ENCODE measurements around the gene FAM135A.
"Not testable (repeated sequence)": the region's sequence is repeated elsewhere in the genome, so short reads cannot be mapped to it uniquely, and the experiment has no call there.

The FAM135A gene

DNA sequence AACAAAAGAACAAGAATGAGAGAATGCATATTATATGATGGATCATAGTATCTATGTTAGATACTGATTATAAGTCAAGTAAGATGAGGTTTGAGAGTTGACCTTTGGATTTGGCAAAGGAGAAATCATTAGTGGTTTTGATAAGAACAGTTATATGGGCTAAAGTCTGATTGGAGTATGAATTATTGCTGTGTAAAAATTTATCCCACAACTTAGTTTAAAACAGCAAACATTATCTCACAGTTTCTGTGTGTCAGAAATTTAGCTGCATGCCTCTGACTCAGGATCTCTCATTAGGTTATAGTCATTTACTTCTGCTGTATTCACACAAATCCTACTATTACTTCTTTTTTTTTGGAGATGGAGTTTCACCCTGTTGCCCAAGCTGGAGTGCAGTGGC is 56.7 kb downstream of the FAM135A start:
- no peak for DNase-seq

DNA sequence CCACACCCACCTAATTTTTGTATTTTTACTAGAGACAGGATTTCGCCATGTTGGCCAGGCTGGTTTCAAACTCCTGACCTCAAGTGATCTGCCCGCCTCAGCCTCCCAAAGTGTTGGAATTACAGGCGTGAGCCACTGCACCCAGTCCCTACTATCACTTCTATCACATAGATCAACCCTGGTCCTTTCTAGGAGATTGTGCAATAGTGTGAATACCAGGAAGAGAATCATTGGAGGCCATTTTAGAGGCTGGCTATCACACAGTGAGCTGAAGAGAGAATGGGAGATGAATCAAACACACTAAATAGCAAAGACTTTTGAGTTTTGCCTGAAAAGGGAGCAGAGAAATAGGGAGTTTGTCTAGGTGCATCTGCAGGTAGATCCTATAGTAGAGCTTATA is 57.2 kb downstream of the FAM135A start:
- DNase-seq, result not testable (repeated sequence)

DNA sequence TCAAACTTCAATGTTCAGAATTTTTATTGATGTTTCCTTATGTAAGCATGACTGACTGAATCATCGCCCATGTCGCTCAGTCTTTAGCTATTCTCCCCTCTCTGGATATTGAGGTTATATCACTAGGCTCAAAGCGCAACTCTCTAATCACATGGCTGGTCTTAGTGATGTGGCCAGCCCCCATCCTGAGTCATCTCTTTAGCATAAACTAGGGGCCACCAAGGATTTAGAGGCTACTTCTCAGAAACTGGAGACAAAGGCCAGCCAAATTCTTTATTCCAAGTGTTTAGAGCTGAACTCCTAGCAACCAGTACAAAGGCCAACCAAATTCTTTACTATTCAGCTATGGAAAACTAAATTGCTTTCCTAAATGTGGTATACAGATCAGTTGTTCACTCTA is 61.4 kb downstream of the FAM135A start:
- no peak for DNase-seq

DNA sequence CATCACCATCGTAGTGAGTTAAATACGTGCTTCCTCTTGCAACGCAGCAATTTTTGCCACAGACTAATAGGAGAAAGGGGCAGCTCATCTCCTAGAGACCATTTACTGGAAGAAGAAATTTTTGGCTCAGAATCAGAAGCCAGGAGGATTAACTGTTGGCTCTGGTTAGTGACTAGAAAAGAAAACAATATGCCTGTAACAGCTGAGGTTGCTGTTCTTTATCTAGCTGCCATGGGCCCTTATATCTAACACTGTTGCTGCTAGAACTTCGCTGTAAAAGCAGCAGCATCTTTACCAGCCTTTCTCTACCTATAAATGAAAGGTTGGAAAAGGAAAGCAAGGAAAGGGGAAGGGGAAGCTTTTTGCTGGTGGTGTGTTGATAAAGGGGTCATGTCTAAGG is 65.9 kb downstream of the FAM135A start:
- no peak for DNase-seq

DNA sequence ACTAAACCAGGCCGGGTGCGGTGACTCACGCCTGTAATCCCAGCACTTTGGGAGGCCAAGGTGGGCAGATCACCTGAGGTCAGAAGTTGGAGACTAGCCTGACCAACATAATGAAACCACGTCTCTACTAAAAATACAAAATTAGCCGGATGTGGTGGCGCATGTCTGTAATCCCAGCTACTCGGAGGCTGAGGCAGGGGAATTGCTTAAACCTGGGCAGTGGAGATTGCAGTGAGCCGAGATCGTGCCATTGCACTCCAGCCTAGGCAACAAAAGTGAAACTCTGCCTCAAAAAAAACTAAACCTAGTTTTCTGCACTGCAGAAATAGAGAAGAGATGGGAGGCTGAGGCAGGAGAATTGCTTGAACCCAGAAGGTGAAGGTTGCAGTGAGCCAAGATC is 73.3 kb downstream of the FAM135A start:
- not testable (repeated sequence) for DNase-seq

DNA sequence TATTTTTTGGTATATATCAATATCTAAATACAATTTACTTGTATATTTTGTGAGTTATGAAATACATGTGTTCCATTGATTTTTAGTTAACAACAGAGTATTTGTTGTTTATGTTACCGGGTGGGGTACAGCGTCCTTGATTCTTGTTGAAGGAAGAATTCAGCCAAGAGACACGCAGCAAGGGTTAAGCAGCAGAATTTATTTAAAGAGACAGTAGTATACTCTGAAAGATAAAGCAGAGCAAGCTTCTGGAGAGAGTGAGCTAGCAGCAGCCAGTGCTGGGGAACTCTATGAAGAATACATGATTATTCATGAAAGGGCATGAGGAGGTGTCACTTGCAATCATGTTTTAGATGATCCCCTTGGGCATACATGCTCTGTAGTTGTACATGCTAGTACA is 76.1 kb downstream of the FAM135A start:
- DNase-seq, result no peak

DNA sequence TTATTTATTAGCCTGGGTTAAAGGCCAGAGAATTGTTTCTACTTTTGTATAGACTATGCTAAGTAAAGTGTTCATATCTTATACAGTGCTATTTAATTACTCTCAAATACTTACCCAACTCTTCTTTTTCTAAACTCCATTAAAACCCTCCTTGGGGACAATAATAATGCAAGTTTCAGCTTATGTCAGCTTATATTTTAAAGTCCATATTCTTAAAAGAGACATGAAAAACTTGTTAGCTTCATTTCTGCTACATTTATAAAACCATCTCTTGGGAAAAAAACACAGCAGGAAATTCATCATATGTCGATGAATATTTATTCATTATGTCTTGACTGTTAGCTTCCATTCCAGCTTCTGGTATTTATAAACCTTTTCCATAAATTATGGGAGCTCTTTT is 81.5 kb downstream of the FAM135A start:
- no peak for DNase-seq

DNA sequence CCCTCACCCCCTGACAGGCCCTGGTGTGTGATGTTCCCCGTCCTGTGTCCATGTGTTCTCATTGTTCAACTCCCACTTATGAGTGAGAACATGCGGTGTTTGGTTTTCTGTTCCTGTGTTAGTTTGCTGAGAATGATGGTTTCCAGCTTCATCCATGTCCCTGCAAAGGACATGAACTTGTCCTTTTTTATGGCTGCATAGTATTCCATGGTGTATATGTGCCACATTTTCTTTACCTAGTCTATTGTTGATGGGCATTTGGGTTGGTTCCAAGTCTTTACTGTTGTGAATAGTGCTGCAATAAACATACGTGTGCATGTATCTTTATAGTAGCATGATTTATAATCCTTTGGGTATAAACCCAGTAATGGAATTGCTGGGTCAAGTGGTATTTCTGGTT is 82.5 kb downstream of the FAM135A start:
- not testable (repeated sequence) for DNase-seq

DNA sequence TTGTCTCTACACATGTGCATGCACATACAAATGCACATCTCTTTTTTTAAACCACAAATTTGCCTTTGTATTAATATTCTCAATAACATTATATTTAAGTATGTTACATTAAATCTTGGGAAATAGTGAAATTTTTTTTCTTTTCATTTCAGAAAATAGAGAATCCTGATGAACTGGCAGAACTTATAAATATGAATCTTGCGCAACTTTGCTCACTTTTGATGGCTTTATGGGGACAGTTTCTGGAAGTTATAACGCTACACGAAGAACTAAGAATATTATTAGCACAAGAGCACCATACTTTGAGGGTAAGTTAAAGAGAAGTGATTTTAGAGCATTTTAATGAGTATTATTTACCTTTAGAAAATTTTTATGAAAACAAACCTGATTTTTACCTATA is 89.2 kb downstream of the FAM135A start:
- DNase-seq, result no peak

DNA sequence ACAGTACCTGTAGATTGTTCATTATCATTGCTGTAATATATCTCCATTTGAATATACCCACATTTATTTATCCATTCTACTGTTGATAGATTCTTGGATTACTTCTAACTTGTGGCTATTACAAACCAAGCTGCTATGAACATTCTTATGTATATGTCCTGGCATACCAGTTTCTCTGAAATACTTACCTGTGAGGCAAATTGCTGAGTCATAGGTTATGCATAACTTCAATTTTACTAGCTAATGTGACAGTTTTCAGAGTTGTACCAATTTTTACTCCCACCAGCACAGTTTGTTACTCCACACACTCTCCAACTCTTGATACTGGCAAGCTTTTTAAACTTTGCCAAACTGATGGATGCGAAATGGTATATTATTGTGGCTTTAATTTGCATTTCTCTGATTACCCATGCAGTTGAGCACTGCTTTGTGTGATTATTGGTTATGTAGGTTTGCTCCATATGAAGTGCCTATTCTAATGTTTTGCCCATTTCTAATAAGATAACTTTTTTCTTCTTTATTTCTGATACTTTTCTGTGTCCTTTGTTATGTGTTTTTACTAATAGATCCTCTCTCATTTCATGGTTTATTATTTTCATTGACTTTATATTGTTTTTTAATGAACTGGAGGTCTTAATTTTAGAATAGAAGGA is 90.6 kb downstream of the FAM135A start:
- no peak for DNase-seq

DNA sequence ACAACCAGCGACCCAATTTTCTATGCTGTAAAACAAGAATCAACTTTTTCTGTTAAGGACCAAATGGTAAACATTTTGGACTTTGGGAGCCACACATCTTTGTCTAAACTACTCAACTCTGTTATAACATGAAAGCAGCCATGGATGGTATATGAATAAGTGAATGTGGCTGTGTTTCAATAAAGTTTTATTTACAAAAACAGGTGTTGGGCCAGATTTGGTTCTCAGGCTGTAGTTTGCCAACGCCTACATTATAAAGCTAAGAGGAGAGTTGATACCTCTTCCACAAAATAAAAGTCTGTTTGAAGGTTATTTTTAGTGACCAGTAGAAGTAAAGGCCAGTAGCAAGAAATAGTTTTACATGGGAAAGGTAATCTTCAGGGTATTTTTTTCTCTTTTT is 93.0 kb downstream of the FAM135A start:
- DNase-seq, result no peak

DNA sequence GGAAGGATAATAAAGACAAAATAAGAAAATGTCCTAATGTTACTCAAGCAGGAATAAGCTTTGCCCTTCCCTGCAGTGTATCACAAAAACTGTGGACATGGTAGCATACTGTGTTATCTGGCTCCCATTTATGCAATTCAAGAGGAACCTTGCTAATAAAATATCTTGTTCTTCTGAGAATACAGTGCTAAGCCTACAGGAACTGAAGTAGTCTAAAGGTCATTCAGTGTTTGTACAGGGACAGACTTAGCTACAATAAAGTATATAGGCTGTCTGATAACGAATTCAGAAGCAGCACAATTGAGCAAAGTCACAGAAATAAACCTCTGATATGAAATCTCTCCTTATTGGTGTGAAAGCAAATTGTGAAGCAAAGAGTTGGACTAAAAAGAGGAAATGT is 93.9 kb downstream of the FAM135A start:
- DNase-seq, result no peak

DNA sequence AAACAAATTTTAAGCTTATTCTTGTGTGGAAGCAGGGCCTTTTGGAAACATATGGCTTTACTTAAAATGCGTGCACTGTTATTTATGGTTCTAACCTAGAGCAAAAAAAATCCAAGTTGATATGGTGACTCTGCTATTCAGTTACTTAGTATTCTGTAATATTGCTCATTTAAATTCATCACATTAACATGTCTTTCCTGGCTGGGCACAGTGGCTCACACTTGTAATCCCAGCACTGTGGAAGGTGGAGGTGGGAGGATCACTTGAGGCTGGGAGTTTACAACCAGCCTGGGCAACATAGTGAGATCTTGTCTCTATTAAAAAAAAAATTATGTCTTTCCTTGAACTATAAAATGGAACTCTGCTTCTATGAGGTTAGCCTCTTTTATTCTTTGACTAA is 95.6 kb downstream of the FAM135A start:
- DNase-seq, result no peak

DNA sequence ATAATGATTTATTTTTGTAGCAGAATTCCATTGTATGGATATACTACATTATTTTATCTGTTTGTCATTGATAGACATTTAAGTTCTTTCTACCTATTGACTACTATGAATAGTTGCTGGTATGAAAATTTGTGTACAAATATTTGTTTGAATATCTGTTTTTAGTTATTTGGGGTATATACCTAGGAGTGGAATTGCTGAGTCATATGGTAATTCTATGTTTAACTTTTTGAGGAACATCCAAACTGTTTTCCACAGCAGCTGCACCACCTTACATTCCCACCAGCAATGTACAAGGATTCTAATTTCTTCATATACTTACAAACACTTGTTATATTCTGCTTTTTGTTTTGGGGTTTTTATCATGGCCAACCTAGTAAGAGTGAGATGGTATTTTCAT is 97.3 kb downstream of the FAM135A start:
- no peak for DNase-seq

DNA sequence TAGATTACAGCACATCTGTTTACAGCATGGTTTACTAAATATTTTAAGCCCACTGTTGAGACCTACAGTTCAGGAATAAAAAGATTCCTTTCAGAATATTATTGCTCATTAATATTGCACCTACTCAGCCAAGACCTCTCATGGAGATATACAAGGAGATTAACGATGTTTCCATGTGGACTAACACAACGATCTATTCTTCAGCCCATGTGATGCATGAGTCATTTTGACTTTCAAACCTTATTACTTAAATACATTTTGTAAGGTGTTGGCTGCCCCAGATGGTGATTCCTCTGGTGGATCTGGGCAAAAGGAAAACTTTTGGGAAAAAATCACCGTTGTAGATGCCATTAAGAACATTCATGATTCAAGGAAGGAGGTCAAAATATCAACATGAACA is 105.4 kb downstream of the FAM135A start:
- no peak for DNase-seq

DNA sequence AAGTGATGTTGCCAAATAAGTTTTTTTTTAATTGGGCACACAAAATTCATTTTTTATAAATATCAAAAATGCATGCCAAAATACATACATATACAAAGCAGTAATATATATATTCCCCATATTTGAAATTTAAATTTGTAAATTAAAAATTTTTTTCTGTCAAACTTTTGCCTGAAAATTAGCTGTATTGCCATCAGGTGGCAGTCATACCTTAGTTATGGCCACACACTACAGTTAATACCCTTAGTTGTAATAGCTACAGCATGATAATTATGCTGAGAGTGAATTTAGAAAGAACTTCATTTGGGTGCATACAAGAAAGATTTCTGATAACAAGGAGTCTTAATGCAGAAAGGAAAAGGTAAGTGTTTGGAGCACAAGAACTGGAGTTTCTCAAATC is 107.3 kb downstream of the FAM135A start:
- DNase-seq, result no peak

DNA sequence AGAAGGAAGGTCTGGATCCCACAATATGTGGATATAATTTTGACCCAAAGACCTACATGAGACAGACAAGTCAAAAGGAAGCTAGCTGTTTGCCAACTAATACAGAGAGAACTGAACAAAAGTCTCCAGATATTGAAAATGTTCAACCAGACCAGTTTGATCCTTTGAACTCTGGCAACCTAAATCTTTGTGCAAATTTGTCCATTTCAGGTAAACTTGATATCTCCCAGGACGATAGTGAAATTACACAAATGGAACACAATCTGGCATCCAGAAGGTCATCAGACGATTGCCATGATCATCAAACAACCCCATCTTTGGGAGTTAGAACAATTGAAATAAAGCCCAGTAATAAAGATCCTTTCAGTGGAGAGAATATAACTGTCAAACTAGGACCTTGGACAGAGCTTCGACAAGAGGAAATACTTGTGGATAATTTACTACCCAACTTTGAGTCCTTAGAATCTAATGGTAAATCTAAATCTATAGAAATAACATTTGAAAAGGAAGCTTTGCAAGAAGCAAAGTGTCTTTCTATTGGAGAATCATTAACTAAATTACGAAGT is 111.5 kb downstream of the FAM135A start:
- no peak for DNase-seq

DNA sequence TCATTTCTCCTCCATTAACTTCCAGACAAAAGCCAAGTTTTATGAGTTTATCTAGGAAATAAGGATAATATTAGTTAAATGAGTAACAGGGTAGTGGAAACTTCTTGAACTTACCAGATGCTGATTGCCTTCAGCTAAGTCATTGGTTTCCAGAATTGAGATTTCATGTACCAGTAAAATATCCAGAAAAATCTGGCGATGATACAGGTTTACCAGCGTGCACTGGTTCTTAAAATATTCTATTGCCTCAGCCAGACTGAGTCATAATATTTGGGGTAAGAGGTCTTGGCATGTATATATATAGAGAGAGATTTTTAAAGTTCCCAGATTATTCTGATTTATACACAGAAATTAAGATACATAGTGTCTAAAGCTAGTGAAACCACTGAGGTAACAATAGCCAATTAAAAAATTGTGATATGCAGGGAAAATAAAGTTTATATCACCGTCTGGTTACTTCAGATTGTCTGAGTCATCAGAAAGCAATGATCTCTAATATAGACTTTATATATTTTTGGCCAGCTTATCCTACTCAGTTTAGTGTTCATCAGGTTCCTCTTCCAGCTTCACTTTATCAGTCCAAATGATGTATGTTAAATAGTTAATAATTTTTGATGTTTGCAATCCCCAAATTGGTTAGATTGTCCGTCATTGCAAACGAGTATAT is 113.9 kb downstream of the FAM135A start:
- DNase-seq, result no peak

DNA sequence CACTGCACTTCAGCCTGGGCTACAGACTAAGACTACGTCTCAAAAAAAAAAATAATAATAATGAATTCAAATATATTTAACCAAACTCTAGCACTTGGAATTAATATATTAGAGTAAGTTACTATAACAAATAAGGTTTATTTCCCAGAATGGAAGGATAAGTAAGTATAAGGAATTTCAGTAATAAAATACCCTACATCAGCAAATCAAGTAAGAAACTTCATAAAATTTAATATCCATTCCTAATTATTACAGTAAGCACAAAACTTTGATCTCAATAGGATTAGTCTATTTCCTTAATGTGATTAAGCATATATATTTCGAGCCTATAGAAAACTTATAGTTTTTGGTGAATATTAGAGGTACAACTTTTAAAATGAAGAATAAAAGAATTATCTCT is 116.7 kb downstream of the FAM135A start:
- no peak for DNase-seq

DNA sequence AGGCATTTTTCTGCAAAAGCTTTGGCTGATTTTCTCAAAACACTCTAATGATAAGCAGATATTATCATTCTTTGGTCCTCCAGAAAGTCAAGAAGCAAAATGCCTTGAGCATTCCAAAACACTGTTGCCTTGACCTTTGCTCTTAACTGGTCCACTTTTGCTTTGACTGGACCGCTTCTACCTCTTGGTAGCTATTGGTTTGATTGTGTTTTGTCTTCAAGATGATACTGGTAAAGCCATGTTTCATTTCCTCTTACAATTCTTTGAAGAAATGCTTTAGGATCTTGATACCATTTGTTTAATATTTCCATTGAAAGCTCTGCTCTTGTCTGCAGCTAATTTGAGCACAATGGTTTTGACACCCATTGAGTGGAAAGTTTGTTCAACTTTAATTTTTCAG is 117.8 kb downstream of the FAM135A start:
- no peak for DNase-seq

DNA sequence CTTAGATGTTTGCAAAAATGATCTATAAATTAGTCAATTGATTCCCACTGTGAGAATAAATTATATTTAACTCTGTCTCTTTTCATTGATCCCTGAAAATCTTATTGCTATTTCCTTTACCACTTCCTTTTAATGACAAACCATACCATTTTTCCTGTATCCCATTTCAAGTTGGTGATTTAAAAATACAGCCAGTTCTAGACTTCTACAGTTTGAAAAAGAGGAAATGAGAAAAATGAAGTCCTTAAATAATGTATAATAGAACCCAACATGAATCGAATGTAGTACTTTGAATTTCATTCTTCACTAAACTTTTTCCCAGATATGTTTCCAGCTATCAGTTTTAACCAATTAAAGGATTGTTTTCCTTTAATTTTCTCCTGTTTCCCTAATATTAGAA is 124.0 kb downstream of the FAM135A start:
- DNase-seq, result no peak

DNA sequence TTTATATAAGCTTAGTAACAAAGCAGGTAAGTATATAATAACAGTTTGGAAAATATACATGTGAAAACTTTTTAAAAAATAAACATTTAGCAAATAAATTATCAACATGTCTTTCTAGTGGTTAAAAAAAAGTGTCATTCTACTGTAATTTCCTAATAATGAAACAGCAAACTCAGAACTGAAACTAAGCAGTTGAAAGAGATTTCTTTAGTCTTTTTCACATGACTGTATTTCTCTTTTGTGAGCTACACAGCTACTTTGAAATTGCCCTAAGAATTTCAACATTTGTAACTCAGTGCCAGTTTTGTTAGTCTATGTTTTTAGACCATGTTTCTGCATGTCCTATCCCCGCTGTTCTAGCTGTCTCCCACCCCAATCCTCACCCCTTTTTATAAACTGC is 125.1 kb downstream of the FAM135A start:
- no peak for DNase-seq

DNA sequence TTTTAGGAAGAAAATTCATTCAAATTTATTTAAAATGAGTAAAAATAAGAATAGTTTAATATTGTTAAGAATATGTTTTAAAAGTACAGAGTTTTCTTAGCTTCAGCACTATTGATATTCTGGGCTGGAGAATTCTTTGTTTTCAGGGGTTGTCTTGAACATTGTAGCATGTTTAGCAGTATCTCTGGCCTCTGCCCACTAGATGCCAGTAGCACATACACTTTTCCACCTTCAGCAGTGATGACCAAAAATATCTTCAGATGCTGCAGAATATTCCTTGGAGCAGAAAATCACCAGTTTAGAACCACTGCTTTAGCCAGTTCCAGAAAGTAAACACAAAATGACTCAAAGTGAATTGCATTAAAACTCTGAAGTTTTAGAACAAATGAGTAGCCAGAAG is 134.0 kb downstream of the FAM135A start:
- no peak for DNase-seq

DNA sequence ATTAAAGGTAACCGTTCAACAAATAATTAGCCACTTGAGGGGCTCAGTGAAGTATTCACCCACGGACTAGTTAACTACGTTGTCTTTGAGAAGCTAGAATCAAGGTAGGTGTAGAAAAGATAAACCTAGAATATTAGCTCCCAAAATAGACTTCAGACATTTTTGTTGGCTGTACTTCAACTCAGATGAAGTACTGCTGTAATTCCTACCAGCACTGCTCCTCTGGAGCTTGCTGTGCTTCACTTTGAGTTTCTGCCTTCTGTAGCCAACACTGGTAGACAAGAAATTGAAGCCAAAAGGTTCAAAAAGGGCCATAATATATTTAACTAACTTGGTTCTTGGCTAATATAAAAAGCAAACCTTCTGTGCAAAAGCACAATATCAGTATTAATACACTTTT is 134.6 kb downstream of the FAM135A start:
- no peak for DNase-seq

DNA sequence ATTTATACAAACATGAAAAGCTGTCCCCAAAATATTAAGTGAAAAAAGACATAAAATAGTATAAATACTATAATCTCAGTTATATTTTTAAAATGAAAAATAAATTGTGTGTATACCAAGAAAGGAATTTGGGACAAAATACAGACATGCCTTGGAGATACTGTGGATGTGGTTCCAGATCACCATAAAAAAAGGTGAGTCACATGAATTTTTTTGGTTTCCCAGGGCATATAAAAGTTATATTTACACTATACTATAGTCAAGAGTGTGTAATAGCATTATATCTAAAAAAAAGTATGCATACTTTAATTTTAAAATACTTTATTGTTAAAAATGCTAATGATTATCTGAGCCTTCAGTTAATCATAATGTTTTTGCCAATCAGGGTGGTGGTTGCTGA is 136.0 kb downstream of the FAM135A start:
- no peak for DNase-seq
